CD4-positive, alpha-beta T cell (primary cell): ENCODE measurements around the gene CADM2. TPM values are rescaled to one million over a fixed set of nuclear protein-coding genes. Genes with fewer than 3 reads are reported as not detected.

Experiments
- ATAC-seq: fragments of 200-7000 bp; cut with Tn5 transposase; one replicate; pipeline ENCODE4 v1.10.0; 2022; ENCODE audit warnings: mild to moderate bottlenecking; ENCODE audit not compliant: poor library complexity
- CTCF ChIA-PET: fragments of 350-600 bp; sonication (Branson Sonifier 250); formaldehyde crosslinking; loops from one replicate; lab custom pipeline; 2021; ENCODE audit warnings: antibody characterized with exemption, inconsistent platforms; lab: Charles Lee
- POLR2A ChIA-PET: fragments of 350-600 bp; sonication (Branson Sonifier 250); formaldehyde crosslinking; loops from one replicate; lab custom pipeline; 2021; ENCODE audit warnings: antibody characterized with exemption, inconsistent platforms; lab: Charles Lee
- DNase-seq, 14 experiments: peaks; one replicate each; pipeline ENCODE4 v3.0.0-alpha.2; 2013 to 2020; ENCODE audit warnings: mixed read lengths in 2 of 14
- H3K27ac ChIP-seq, 2 donors: one replicate each; pipeline versions ENCODE4 v1.5.1 to v1.7.0; 2013; ENCODE audit warnings: low read length in 2 of 2, low read depth in 1 of 2, mild to moderate bottlenecking in 1 of 2
- H3K27me3 ChIP-seq, 2 experiments: 1 replicate in 1 of 2; 2 replicates in 1 of 2; pipeline versions ENCODE4 v1.6.1 to v1.7.0; 2013; ENCODE audit warnings: low read length in 2 of 2, control low read depth in 1 of 2, mild to moderate bottlenecking in 1 of 2, moderate library complexity in 1 of 2; ENCODE audit not compliant: insufficient read depth in 2 of 2, control insufficient read depth in 1 of 2
- H3K36me3 ChIP-seq: one replicate; pipeline ENCODE4 v1.6.1; 2013; ENCODE audit warnings: low read length, control low read depth; ENCODE audit not compliant: insufficient read depth
- H3K4me1 ChIP-seq: one replicate; pipeline ENCODE4 v1.6.1; 2013; ENCODE audit warnings: low read length, control low read depth; ENCODE audit not compliant: insufficient read depth
- H3K4me3 ChIP-seq: one replicate; pipeline ENCODE4 v1.5.1; 2013; ENCODE audit warnings: mild to moderate bottlenecking, low read length, moderate library complexity
- H3K9me3 ChIP-seq, 2 experiments: 1 replicate in 1 of 2; 2 replicates in 1 of 2; pipeline versions ENCODE4 v1.6.1 to v1.7.0; 2013; ENCODE audit warnings: low read length in 2 of 2, mild to moderate bottlenecking in 2 of 2, control low read depth in 1 of 2, moderate library complexity in 1 of 2; ENCODE audit not compliant: control insufficient read depth in 1 of 2, insufficient read depth in 1 of 2
- H3K27ac Mint-ChIP-seq: one replicate; pipeline ENCODE4 v1.8.0; 2020; ENCODE audit warnings: mixed read lengths
- H3K27me3 Mint-ChIP-seq: one replicate; pipeline ENCODE4 v1.8.0; 2021; ENCODE audit warnings: mixed read lengths
- H3K36me3 Mint-ChIP-seq: one replicate; pipeline ENCODE4 v1.8.0; 2021; ENCODE audit warnings: low read depth, mixed read lengths
- H3K4me1 Mint-ChIP-seq: one replicate; pipeline ENCODE4 v1.8.0; 2021; ENCODE audit warnings: low read depth, mixed read lengths
- H3K4me3 Mint-ChIP-seq: one replicate; pipeline ENCODE4 v1.8.0; 2020; ENCODE audit warnings: mild to moderate bottlenecking, mixed read lengths
- H3K9me3 Mint-ChIP-seq: one replicate; pipeline ENCODE4 v1.8.0; 2020; ENCODE audit warnings: mixed read lengths
- CTCF ChIP-seq: fragments of 200-600 bp; IDR thresholded peaks from one replicate; pipeline ENCODE4 v1.8.0; 2022; ENCODE audit warnings: antibody characterized with exemption, mild to moderate bottlenecking
- intact Hi-C, 2 experiments: fragments of 100-400 bp; cut with DNase I in 1 of 2; cut with micrococcal nuclease in 1 of 2; formaldehyde crosslinking; loops; one replicate each; pipeline versions ENCODE4 v1.15.1 to v1.9.0; 2023 to 2025; cut with DNase I, micrococcal nuclease
- total RNA-seq, 174 experiments: library from RNA in 2 of 174; stranded (reverse) in 2 of 174; gene quantifications; one replicate each; pipeline ENCODE4 v1.2.3 and lab custom pipeline; 2021 to 2026

The CADM2 gene
- total RNA-seq, 2 experiments from 2014 or later = 0.03 to 0.11 TPM

GRCh38 chr3:85525264-85525663, 566.5 kb downstream of the CADM2 start:
- CTCF ChIA-PET = no interaction called here
- no peak overlapping the region for H3K27ac Mint-ChIP-seq
- POLR2A ChIA-PET = no interaction called here

GRCh38 chr3:85533586-85533985, 574.8 kb downstream of the CADM2 start:
- H3K4me3 ChIP-seq = no peak overlapping the region
- no peaks in the 10 kb centered on the region for H3K4me1 ChIP-seq
- no peaks in the 10 kb centered on the region for H3K36me3 ChIP-seq
- H3K27ac Mint-ChIP-seq = no peak overlapping the region
- intact Hi-C loops = no loop called here
- H3K9me3 ChIP-seq = peaks cover 0 to 5% of the 10 kb centered on the region in 2 experiments
- no peaks in the 10 kb centered on the region for H3K27me3 Mint-ChIP-seq
- DNase-seq = no peak
- H3K27ac ChIP-seq = no peak overlapping the region
- no peak for TF ChIP-seq CTCF
- CTCF ChIA-PET = no interaction called here
- H3K4me1 Mint-ChIP-seq = no peaks in the 10 kb centered on the region
- no peaks in the 10 kb centered on the region for H3K36me3 Mint-ChIP-seq
- no peaks in the 10 kb centered on the region for H3K27me3 ChIP-seq
- no peak for ATAC-seq
- H3K4me3 Mint-ChIP-seq = no peak overlapping the region
- POLR2A ChIA-PET = no interaction called here
- H3K9me3 Mint-ChIP-seq = peaks cover 6% of the 10 kb centered on the region

More at GRCh38 chr3:85525264-85525663, 566.5 kb downstream of the CADM2 start:
- ATAC-seq (no peak), DNase-seq (no peak)
- Mint-ChIP-seq H3K4me3 (no peak overlapping the region), H3K27me3 (no peaks in the 10 kb centered on the region), H3K4me1 (no peaks in the 10 kb centered on the region), H3K36me3 (no peaks in the 10 kb centered on the region), H3K9me3 (peaks cover 7% of the 10 kb centered on the region)
- TF ChIP-seq CTCF = no peak
- Histone ChIP-seq H3K4me1 (no peaks in the 10 kb centered on the region), H3K36me3 (no peaks in the 10 kb centered on the region), H3K27ac (no peak overlapping the region), H3K4me3 (no peak overlapping the region), H3K9me3 (no peaks in the 10 kb centered on the region), H3K27me3 (no peaks in the 10 kb centered on the region)
- intact Hi-C loops = no loop called here

- CTCF ChIA-PET = no interaction called here
- H3K4me1 Mint-ChIP-seq = no peaks in the 10 kb centered on the region
- DNase-seq (no peak), ATAC-seq (no peak)
- no peaks in the 10 kb centered on the region for H3K27me3 Mint-ChIP-seq
- H3K36me3 Mint-ChIP-seq = no peaks in the 10 kb centered on the region
- peaks cover 0 to 5% of the 10 kb centered on the region in 2 experiments for H3K9me3 ChIP-seq
- POLR2A ChIA-PET = no interaction called here
- H3K27ac Mint-ChIP-seq = no peak overlapping the region
- no peak overlapping the region for H3K4me3 ChIP-seq
- no peak overlapping the region for H3K4me3 Mint-ChIP-seq
- no peak overlapping the region for H3K27ac ChIP-seq
- TF ChIP-seq CTCF = no peak
- H3K9me3 Mint-ChIP-seq = peaks cover 6% of the 10 kb centered on the region
- H3K36me3 ChIP-seq = no peaks in the 10 kb centered on the region
- intact Hi-C loops = no loop called here
- no peaks in the 10 kb centered on the region for H3K4me1 ChIP-seq
- no peaks in the 10 kb centered on the region for H3K27me3 ChIP-seq
Measured at GRCh38 chr3:85535517-85535916, 576.7 kb downstream of the CADM2 start.
